CD4-positive, alpha-beta T cell (primary cell): Measurements from ENCODE around the gene TRHDE. TPM values are rescaled to one million over a fixed set of nuclear protein-coding genes. Genes with fewer than 3 reads are reported as not detected.

Experiments used
- ATAC-seq: fragments of 200-7000 bp; cut with Tn5 transposase; one replicate; pipeline ENCODE4 v1.10.0; 2022; ENCODE audit warnings: mild to moderate bottlenecking; ENCODE audit not compliant: poor library complexity
- CTCF ChIA-PET: fragments of 350-600 bp; sonication (Branson Sonifier 250); formaldehyde crosslinking; loops from one replicate; lab custom pipeline; 2021; ENCODE audit warnings: antibody characterized with exemption, inconsistent platforms; lab: Charles Lee
- POLR2A ChIA-PET: fragments of 350-600 bp; sonication (Branson Sonifier 250); formaldehyde crosslinking; loops from one replicate; lab custom pipeline; 2021; ENCODE audit warnings: antibody characterized with exemption, inconsistent platforms; lab: Charles Lee
- DNase-seq, 14 experiments: peaks; one replicate each; pipeline ENCODE4 v3.0.0-alpha.2; 2013 to 2020; ENCODE audit warnings: mixed read lengths in 2 of 14
- H3K27ac ChIP-seq, 2 donors: one replicate each; pipeline versions ENCODE4 v1.5.1 to v1.7.0; 2013; ENCODE audit warnings: low read length in 2 of 2, low read depth in 1 of 2, mild to moderate bottlenecking in 1 of 2
- H3K27me3 ChIP-seq, 2 experiments: 1 replicate in 1 of 2; 2 replicates in 1 of 2; pipeline versions ENCODE4 v1.6.1 to v1.7.0; 2013; ENCODE audit warnings: low read length in 2 of 2, control low read depth in 1 of 2, mild to moderate bottlenecking in 1 of 2, moderate library complexity in 1 of 2; ENCODE audit not compliant: insufficient read depth in 2 of 2, control insufficient read depth in 1 of 2
- H3K36me3 ChIP-seq: one replicate; pipeline ENCODE4 v1.6.1; 2013; ENCODE audit warnings: low read length, control low read depth; ENCODE audit not compliant: insufficient read depth
- H3K4me1 ChIP-seq: one replicate; pipeline ENCODE4 v1.6.1; 2013; ENCODE audit warnings: low read length, control low read depth; ENCODE audit not compliant: insufficient read depth
- H3K4me3 ChIP-seq: one replicate; pipeline ENCODE4 v1.5.1; 2013; ENCODE audit warnings: mild to moderate bottlenecking, low read length, moderate library complexity
- H3K9me3 ChIP-seq, 2 experiments: 1 replicate in 1 of 2; 2 replicates in 1 of 2; pipeline versions ENCODE4 v1.6.1 to v1.7.0; 2013; ENCODE audit warnings: low read length in 2 of 2, mild to moderate bottlenecking in 2 of 2, control low read depth in 1 of 2, moderate library complexity in 1 of 2; ENCODE audit not compliant: control insufficient read depth in 1 of 2, insufficient read depth in 1 of 2
- H3K27ac Mint-ChIP-seq: one replicate; pipeline ENCODE4 v1.8.0; 2020; ENCODE audit warnings: mixed read lengths
- H3K27me3 Mint-ChIP-seq: one replicate; pipeline ENCODE4 v1.8.0; 2021; ENCODE audit warnings: mixed read lengths
- H3K36me3 Mint-ChIP-seq: one replicate; pipeline ENCODE4 v1.8.0; 2021; ENCODE audit warnings: low read depth, mixed read lengths
- H3K4me1 Mint-ChIP-seq: one replicate; pipeline ENCODE4 v1.8.0; 2021; ENCODE audit warnings: low read depth, mixed read lengths
- H3K4me3 Mint-ChIP-seq: one replicate; pipeline ENCODE4 v1.8.0; 2020; ENCODE audit warnings: mild to moderate bottlenecking, mixed read lengths
- H3K9me3 Mint-ChIP-seq: one replicate; pipeline ENCODE4 v1.8.0; 2020; ENCODE audit warnings: mixed read lengths
- intact Hi-C, 2 experiments: fragments of 100-400 bp; cut with DNase I in 1 of 2; cut with micrococcal nuclease in 1 of 2; formaldehyde crosslinking; loops; one replicate each; pipeline versions ENCODE4 v1.15.1 to v1.9.0; 2023 to 2025; cut with DNase I, micrococcal nuclease
- total RNA-seq, 174 experiments: library from RNA in 2 of 174; stranded (reverse) in 2 of 174; gene quantifications; one replicate each; pipeline ENCODE4 v1.2.3 and lab custom pipeline; 2021 to 2026
- TF ChIP-seq, protein P1 (sequence below): fragments of 200-600 bp; IDR thresholded peaks from one replicate; pipeline ENCODE4 v1.8.0; 2022; ENCODE audit warnings: antibody characterized with exemption, mild to moderate bottlenecking

TRHDE gene
- total RNA-seq, 2 experiments from 2014 or later = not detected

DNA sequence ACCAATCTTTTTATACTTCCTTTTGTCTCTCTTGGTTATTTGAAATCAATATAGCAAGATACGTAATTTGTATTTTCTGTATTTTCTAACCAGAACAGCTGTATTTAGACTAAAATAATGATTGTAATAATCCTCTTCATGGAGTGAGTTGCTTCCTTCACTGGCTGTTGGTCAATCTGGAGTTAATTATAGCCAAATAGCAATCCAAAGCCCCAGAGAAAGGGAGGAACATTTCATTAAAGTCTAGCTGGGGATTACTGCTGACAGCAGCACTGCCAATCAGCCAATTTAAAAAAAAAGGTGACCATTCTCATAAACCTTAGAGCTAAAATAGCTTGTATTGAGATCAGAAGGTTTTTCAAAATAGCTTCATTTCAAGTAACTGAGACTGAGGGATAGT is 118.0 kb downstream of the TRHDE start:
- intact Hi-C loops = no loop called here
- H3K4me1 ChIP-seq = no peaks in the 10 kb centered on the region
- Mint-ChIP-seq H3K9me3 (peaks cover 6% of the 10 kb centered on the region), H3K4me1 (no peaks in the 10 kb centered on the region), H3K27me3 (no peaks in the 10 kb centered on the region), H3K27ac (no peak overlapping the region), H3K4me3 (no peak overlapping the region), H3K36me3 (no peaks in the 10 kb centered on the region)
- ATAC-seq = no peak
- H3K27ac ChIP-seq = no peak overlapping the region
- H3K4me3 ChIP-seq = no peak overlapping the region
- TF ChIP-seq, protein P1, sequence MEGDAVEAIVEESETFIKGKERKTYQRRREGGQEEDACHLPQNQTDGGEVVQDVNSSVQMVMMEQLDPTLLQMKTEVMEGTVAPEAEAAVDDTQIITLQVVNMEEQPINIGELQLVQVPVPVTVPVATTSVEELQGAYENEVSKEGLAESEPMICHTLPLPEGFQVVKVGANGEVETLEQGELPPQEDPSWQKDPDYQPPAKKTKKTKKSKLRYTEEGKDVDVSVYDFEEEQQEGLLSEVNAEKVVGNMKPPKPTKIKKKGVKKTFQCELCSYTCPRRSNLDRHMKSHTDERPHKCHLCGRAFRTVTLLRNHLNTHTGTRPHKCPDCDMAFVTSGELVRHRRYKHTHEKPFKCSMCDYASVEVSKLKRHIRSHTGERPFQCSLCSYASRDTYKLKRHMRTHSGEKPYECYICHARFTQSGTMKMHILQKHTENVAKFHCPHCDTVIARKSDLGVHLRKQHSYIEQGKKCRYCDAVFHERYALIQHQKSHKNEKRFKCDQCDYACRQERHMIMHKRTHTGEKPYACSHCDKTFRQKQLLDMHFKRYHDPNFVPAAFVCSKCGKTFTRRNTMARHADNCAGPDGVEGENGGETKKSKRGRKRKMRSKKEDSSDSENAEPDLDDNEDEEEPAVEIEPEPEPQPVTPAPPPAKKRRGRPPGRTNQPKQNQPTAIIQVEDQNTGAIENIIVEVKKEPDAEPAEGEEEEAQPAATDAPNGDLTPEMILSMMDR = no peak
- no peaks in the 10 kb centered on the region for H3K9me3 ChIP-seq
- DNase-seq = no peak
- no peaks in the 10 kb centered on the region for H3K36me3 ChIP-seq
- CTCF ChIA-PET = no interaction called here
- H3K27me3 ChIP-seq = no peaks in the 10 kb centered on the region
- POLR2A ChIA-PET = no interaction called here

DNA sequence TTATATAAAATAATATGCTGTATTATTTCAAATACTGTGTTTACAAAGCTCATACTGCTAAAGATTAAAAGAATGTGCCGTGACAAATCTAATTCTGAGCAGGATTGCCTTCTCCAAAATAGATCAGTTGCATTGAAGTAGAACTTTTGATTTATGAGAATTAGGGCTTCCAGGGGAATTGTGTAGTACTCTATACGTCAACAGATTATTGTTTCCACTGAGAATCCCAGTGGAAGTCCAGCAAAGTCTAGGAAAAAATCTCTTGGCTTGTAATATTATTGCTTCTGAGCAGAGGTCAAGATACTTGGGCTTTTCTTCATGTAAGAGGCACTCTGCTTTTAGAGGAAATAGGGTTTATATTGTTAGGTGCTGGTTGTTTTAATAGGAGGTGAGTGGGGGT is 133.9 kb downstream of the TRHDE start:
- Histone ChIP-seq H3K36me3 (no peaks in the 10 kb centered on the region), H3K4me1 (no peaks in the 10 kb centered on the region), H3K9me3 (no peaks in the 10 kb centered on the region), H3K27me3 (no peaks in the 10 kb centered on the region), H3K27ac (no peak overlapping the region), H3K4me3 (no peak overlapping the region)
- no peak overlapping the region for H3K4me3 Mint-ChIP-seq
- ATAC-seq (no peak), DNase-seq (no peak)
- no peak overlapping the region for H3K27ac Mint-ChIP-seq
- no peaks in the 10 kb centered on the region for H3K36me3 Mint-ChIP-seq
- TF ChIP-seq, protein P1 = no peak
- POLR2A ChIA-PET = no interaction called here
- H3K27me3 Mint-ChIP-seq = no peaks in the 10 kb centered on the region
- no peaks in the 10 kb centered on the region for H3K4me1 Mint-ChIP-seq
- intact Hi-C loops = no loop called here
- CTCF ChIA-PET = no interaction called here
- no peaks in the 10 kb centered on the region for H3K9me3 Mint-ChIP-seq

DNA sequence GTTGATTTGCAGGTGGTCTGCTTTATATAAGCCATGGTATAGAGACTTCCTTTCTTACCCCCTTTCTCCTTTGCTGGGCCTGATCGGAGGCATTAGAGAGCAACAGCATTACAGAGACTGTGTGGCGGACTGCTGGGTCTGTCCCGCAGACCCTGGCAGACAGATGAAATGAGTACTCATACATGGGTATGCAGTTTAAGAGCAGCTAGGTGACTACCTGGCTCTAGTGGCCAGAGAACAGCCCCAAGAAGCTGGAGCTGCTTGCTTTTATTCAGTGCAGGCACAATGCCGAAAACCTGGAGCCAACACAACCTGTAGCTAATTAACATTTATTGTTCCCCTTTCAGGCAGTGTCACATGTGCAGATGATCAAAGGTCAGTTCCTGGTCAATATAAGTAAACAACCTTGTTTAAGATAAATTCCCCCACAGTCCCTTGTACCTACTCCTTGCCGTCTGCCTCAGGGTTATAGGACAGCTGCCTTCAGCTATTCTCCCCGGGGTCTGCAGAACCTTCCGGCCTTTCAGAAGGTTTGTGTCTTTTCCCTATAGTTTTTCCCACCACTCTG is 160.0 kb downstream of the TRHDE start:
- H3K27me3 ChIP-seq = no peaks in the 10 kb centered on the region
- no peaks in the 10 kb centered on the region for H3K4me1 ChIP-seq
- intact Hi-C loops = no loop called here
- Mint-ChIP-seq H3K27me3 (no peaks in the 10 kb centered on the region), H3K36me3 (no peaks in the 10 kb centered on the region), H3K27ac (no peak overlapping the region), H3K4me1 (no peaks in the 10 kb centered on the region), H3K9me3 (peaks cover 6% of the 10 kb centered on the region), H3K4me3 (no peak overlapping the region)
- H3K4me3 ChIP-seq = no peak overlapping the region
- H3K36me3 ChIP-seq = no peaks in the 10 kb centered on the region
- H3K27ac ChIP-seq = no peak overlapping the region
- no peaks in the 10 kb centered on the region for H3K9me3 ChIP-seq
- ChIA-PET CTCF (no interaction called here), POLR2A (no interaction called here)
- DNase-seq = no peak
- TF ChIP-seq, protein P1 = no peak
- no peak for ATAC-seq
